Activated T-cell treated with anti-CD3 and anti-CD28 coated beads, Interleukin-2, amount 50 U/mL, for 72 hours (primary cell): ENCODE data around the gene FAM120A. TPM values are rescaled to one million over a fixed set of nuclear protein-coding genes. Genes with fewer than 3 reads are reported as not detected.

Experiments used
- ATAC-seq, 2 donors: fragments of 150-1000 bp; cut with Tn5 transposase; replicated peaks in 1 of 2; 2 replicates each; pipeline ENCODE4 v1.10.0; 2021; ENCODE audit warnings: moderate library complexity in 2 of 2, mild to moderate bottlenecking in 1 of 2
- DNase-seq, 2 donors: peaks; one replicate each; pipeline ENCODE4 v3.0.0; 2021 to 2022; ENCODE audit warnings: mixed read lengths in 1 of 2
- H3K27ac Mint-ChIP-seq: one replicate; pipeline ENCODE4 v1.8.0; 2022; ENCODE audit warnings: mild to moderate bottlenecking, moderate library complexity, mixed read lengths
- H3K27me3 Mint-ChIP-seq: one replicate; pipeline ENCODE4 v1.8.0; 2022; ENCODE audit warnings: low read depth, mixed read lengths
- H3K36me3 Mint-ChIP-seq, 2 donors: one replicate each; pipeline ENCODE4 v1.8.0; 2022; ENCODE audit warnings: mixed read lengths in 2 of 2, mild to moderate bottlenecking in 1 of 2; ENCODE audit not compliant: insufficient read depth in 2 of 2
- H3K4me1 Mint-ChIP-seq: one replicate; pipeline ENCODE4 v1.8.0; 2022; ENCODE audit warnings: low read depth, mixed read lengths
- H3K4me3 Mint-ChIP-seq, 2 donors: one replicate each; pipeline ENCODE4 v1.8.0; 2022; ENCODE audit warnings: mild to moderate bottlenecking in 2 of 2, mixed read lengths in 2 of 2, moderate library complexity in 2 of 2
- H3K9me3 Mint-ChIP-seq, 2 donors: one replicate each; pipeline ENCODE4 v1.8.0; 2022; ENCODE audit warnings: mixed read lengths in 2 of 2
- total RNA-seq, 2 donors: library from RNA; stranded (reverse); gene quantifications; one replicate each; pipeline ENCODE4 v1.2.3, GENCODE V29; 2022

FAM120A gene
- total RNA-seq, 2 donors from 2014 or later, result 127 to 135 TPM

- no peak for ATAC-seq
- Mint-ChIP-seq H3K4me1 (peaks cover 36% of the 10 kb centered on the region), H3K9me3 (peaks cover 2 to 7% of the 10 kb centered on the region in 2 donors), H3K36me3 (peaks cover 11% of the 10 kb centered on the region in 2 donors), H3K27ac (no peak overlapping the region), H3K4me3 (no peak overlapping the region), H3K27me3 (no peaks in the 10 kb centered on the region)
- no peak for DNase-seq
Measured at GRCh38 chr9:93603011-93603410, 151.5 kb downstream of the FAM120A start.

- no peaks in the 10 kb centered on the region for H3K27me3 Mint-ChIP-seq
- DNase-seq (no peak), ATAC-seq (no peak)
- no peak overlapping the region for H3K27ac Mint-ChIP-seq
- no peak overlapping the region for H3K4me3 Mint-ChIP-seq
- H3K9me3 Mint-ChIP-seq, result peaks cover 5 to 7% of the 10 kb centered on the region in 2 donors
- peaks cover 11 to 14% of the 10 kb centered on the region in 2 donors for H3K36me3 Mint-ChIP-seq
- H3K4me1 Mint-ChIP-seq, result peaks cover 27% of the 10 kb centered on the region
Measured at GRCh38 chr9:93603906-93604326, 152.4 kb downstream of the FAM120A start.

GRCh38 chr9:93606187-93606586 is 154.7 kb downstream of the FAM120A start:
- H3K4me3 Mint-ChIP-seq, result no peak overlapping the region
- peaks cover 6% of the 10 kb centered on the region for H3K4me1 Mint-ChIP-seq
- peaks cover 18 to 27% of the 10 kb centered on the region in 2 donors for H3K36me3 Mint-ChIP-seq
- H3K9me3 Mint-ChIP-seq, result peaks cover 15 to 16% of the 10 kb centered on the region in 2 donors
- H3K27me3 Mint-ChIP-seq, result no peaks in the 10 kb centered on the region
- DNase-seq (no peak), ATAC-seq (no peak)
- peak overlapping the region; percentile 51 for H3K27ac Mint-ChIP-seq

- Mint-ChIP-seq H3K4me1 (peaks cover 20% of the 10 kb centered on the region), H3K4me3 (no peak overlapping the region), H3K9me3 (peaks cover 15 to 16% of the 10 kb centered on the region in 2 donors), H3K27me3 (no peaks in the 10 kb centered on the region), H3K36me3 (peaks cover 18 to 24% of the 10 kb centered on the region in 2 donors), H3K27ac (no peak overlapping the region)
- ATAC-seq (no peak), DNase-seq (no peak)
Measured at GRCh38 chr9:93610206-93610605, 158.7 kb downstream of the FAM120A start.

- Mint-ChIP-seq H3K4me3 (peak overlapping the region in 1 of 2 donors; percentile 9), H3K36me3 (peaks cover 10 to 20% of the 10 kb centered on the region in 2 donors), H3K9me3 (peaks cover 13 to 15% of the 10 kb centered on the region in 2 donors), H3K27me3 (no peaks in the 10 kb centered on the region), H3K4me1 (peaks cover 14% of the 10 kb centered on the region), H3K27ac (no peak overlapping the region)
- DNase-seq, result no peak
- peak; percentile 70 to 89 for ATAC-seq
Measured at GRCh38 chr9:93612052-93612795, 160.7 kb downstream of the FAM120A start.

- DNase-seq, result peak in 1 of 2 donors; percentile 12
- Mint-ChIP-seq H3K9me3 (peaks cover 12 to 14% of the 10 kb centered on the region in 2 donors), H3K27ac (no peak overlapping the region), H3K4me1 (peaks cover 14% of the 10 kb centered on the region), H3K36me3 (peaks cover 9 to 18% of the 10 kb centered on the region in 2 donors), H3K27me3 (no peaks in the 10 kb centered on the region), H3K4me3 (peak overlapping the region in 1 of 2 donors; percentile 3)
- peak; percentile 75 to 77 for ATAC-seq
Measured at GRCh38 chr9:93612796-93613154, 161.3 kb downstream of the FAM120A start.

- Mint-ChIP-seq H3K9me3 (peaks cover 8 to 13% of the 10 kb centered on the region in 2 donors), H3K27me3 (no peaks in the 10 kb centered on the region), H3K4me1 (peaks cover 14% of the 10 kb centered on the region), H3K4me3 (no peak overlapping the region), H3K27ac (no peak overlapping the region), H3K36me3 (peaks cover 7 to 17% of the 10 kb centered on the region in 2 donors)
- ATAC-seq (no peak), DNase-seq (no peak)
Measured at GRCh38 chr9:93613174-93613573, 161.7 kb downstream of the FAM120A start.

GRCh38 chr9:93613791-93614190 is 162.3 kb downstream of the FAM120A start:
- H3K27ac Mint-ChIP-seq, result no peak overlapping the region
- peaks cover 14% of the 10 kb centered on the region for H3K4me1 Mint-ChIP-seq
- DNase-seq (no peak), ATAC-seq (no peak)
- H3K4me3 Mint-ChIP-seq, result no peak overlapping the region
- H3K9me3 Mint-ChIP-seq, result peaks cover 8 to 12% of the 10 kb centered on the region in 2 donors
- H3K36me3 Mint-ChIP-seq, result peaks cover 7 to 14% of the 10 kb centered on the region in 2 donors
- H3K27me3 Mint-ChIP-seq, result no peaks in the 10 kb centered on the region

GRCh38 chr9:93614830-93615468 is 163.5 kb downstream of the FAM120A start:
- ATAC-seq (no peak), DNase-seq (no peak)
- peaks cover 4% of the 10 kb centered on the region in 2 donors for H3K36me3 Mint-ChIP-seq
- H3K9me3 Mint-ChIP-seq, result peaks cover 4% of the 10 kb centered on the region in 2 donors
- no peak overlapping the region for H3K27ac Mint-ChIP-seq
- peaks cover 14% of the 10 kb centered on the region for H3K4me1 Mint-ChIP-seq
- no peaks in the 10 kb centered on the region for H3K27me3 Mint-ChIP-seq
- no peak overlapping the region for H3K4me3 Mint-ChIP-seq

Other genes starting within 250 kb of the FAM120A start
- 10 to 100 TPM; 34.8 to 36.7 TPM for gene FAM120AOS, start 1.9 kb downstream of the FAM120A start, total RNA-seq
- 10 to 100 TPM; 23.3 to 27.6 TPM for gene PHF2, start 124.9 kb downstream of the FAM120A start, total RNA-seq